ENCODE results near the gene PHACTR2.
A peak's percentile ranks its signal among the peaks of the same experiment; 100 is the strongest.
"Not testable (repeated sequence)": the region's sequence is repeated elsewhere in the genome, so short reads cannot be mapped to it uniquely, and the experiment has no call there.

PHACTR2 gene

DNA sequence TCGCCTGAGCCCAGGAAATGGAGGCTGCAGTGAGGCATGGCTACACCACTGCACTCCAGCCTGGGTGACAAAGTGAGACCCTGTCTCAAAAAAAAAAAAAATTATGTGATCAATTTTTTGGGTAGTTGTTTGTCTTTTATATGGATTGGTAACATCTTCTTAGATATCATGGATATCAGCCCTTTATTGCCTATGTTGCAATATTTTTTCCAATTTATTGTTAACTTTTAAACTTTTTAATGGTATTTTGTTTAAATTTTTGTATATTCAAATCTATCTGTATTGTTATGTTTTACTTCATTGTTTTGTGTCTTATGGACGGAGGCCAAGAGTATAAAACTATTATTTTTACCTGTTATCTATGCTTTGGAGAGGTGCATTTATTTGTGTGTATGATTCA lies 133.0 kb downstream of the PHACTR2 start:
- DNase-seq (ENCODE audit: low read depth), result no peak

DNA sequence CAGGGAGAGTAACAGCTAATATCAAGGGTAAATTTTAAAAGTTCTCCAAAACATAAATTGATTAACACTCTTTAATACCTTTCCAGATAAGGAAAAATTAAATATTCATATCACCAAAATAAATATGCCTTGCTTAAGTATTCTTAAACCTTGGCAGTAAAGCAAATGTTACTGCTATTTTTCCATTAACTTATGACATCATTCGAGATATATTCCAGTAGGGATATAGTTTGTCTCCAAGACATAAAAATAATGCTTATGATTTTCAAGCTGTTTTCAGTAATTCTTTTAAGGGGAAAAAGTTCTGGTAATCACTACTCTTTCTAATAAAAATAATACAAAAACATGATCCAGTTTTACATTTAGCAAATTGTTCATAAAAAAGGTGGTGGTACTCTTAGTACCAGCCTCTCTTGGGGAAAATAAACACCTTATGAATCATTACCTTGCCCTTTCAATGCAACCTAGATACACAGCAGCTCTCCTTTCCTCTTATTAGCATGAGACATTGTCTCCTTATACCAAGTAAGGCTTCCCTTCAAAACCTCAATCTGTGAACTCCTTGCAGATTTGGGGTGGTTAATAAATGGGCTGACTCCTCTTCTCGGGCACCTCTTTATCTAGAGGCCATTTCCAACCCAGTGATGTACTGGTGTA lies 133.9 kb downstream of the PHACTR2 start:
- no peak for DNase-seq (ENCODE audit: low read depth)

DNA sequence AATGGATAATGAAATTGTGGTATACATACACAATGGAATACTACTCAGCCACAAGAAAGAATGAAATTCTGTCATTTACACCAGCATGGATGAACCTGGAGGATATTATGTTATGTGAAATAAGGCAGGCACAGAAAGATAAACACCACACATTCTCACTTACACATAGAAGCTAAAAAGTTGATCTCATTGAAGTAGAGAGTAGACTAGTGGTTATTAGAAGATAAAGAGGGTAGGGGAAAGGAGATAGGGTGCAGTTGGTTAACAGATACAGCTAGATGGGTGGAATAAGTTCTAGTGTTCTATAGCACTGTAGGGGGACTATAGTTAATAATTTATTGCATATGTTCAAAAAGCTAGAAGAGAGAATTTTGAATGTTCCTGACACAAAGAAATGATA lies 139.9 kb downstream of the PHACTR2 start:
- no peak for DNase-seq (ENCODE audit: low read depth)

DNA sequence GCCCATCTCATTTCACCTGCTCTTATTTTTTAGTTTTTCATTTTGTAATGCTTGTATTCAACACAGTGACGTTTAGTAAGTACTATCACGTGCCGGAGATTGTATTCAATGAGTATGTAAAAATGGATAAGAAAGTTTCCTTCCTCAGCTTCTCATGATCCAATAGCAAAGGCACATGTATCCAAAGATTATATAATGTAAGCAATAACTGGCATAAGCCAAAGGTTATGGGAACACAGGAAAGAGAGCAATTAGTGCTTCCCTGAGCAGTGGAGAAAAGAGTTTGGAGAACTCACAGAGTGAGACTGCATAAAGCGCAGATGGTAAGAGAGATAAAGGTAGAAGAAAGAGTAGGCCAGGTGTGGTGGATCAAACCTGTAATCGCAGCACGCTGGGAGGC lies 143.6 kb downstream of the PHACTR2 start:
- no peak for DNase-seq (ENCODE audit: low read depth)

DNA sequence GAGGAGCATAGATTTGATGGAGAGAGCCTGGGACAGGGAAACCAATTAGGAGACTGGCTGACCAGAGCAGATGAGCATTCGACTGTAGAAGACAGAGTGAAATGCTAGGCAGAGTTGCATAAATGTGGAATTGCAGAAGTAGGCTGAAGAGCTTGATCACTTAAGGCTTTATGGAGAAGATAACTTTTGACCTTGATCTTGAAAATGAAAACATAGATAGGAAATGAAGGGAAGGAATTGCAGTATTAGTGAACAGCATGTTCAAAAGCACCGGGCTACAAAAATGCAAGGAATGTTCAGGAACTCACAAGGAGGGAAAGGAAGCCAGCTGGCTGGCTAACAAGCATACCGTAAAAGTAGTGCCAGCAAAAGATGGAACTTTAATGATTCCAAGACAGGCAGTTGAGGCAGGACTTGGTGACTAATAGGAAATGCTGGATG lies 144.8 kb downstream of the PHACTR2 start:
- no peak for DNase-seq (ENCODE audit: low read depth)

DNA sequence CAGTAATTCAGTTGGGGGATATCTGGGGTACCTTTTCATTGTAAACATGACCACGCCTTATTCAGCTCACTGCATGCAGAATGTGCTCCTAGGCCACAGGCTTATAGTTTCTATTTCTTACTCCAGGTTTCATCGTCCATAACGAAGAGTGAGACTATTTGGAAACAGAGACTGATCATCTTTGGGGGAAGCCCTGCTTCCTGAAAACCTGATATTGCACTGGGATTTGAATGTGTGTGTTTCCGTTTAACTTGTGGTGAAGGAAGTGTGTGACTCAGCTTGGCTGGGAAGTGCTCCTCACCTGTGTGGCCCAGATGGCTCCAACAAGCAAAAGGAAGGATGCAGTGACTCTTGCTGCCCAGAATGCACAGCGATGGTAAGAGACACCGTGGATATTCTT lies 145.8 kb downstream of the PHACTR2 start:
- DNase-seq (ENCODE audit: low read depth), result no peak

DNA sequence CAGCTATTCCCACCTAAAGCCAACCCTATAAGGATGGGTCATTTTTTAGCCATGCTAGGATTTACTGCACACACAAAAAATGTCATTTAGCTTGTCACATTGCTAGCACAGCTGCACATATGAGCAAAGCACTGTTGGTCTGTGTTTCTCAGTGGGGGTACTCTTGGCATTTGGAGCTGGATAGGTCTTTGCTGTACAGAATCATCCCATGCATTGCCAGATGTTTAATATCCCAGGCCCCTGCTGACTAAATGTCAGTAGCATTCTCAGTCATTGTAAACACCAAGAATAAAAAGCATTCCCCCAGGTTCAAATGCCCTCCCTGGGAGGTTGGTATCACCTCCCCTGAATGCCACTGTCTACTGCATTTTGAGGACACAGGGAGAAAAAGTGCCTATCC lies 150.8 kb downstream of the PHACTR2 start:
- DNase-seq (ENCODE audit: low read depth), result no peak

DNA sequence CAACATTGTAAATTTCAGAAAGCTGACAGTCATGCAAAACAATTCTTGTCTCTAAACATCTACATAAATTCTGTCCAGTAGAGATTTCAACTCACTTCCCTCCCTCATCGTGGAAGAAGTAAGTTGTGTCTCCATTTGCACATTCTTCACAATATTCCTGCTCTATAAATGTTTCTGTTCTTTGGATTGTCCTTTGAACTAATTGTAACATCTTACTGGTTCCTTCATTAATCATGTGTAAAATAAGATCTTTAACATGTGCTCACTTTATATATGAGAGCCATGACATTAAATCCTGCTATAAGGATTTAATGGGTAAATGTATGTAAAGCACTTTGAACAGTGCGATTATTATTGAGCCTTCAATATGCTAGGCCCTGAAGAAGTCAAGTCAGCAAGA lies 158.4 kb downstream of the PHACTR2 start:
- no peak for DNase-seq (ENCODE audit: low read depth)

DNA sequence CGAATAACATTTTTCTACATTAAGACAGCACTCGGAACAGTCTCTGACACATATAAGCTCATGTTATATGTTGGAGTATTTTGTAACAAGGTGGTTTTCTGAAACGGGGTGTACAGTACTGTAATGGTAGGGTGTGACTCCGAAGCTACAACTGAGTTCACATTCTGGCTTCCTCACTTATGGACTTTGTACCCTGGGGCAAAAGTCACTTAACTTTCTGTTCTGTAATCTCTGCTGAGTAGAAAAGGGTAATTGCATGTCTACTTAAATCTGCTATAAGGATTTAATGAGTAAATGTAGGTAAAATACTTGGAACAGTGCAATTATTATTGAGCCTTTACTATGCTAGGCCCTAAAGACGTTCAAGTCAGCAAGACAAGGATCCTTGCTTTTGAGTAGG lies 160.6 kb downstream of the PHACTR2 start:
- DNase-seq (ENCODE audit: low read depth), result no peak

DNA sequence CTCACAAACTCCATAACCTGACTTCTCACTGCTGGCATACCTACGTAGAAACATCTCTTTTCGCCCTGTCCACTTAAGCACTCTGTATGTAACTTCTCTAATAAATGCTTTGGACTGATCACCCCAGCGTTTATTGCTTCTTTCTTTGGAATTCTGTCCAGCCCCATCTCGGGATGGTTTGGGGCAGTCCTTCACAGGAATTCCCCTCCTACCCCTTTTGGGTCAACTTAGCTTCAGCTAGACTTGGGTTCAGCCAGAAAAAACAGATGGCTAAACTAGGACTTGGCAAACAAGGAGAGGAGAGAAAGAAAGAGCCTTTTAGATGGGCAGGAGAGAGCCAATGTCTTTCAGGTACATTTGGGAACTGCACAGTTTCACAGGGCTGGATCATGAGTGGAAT lies 161.4 kb downstream of the PHACTR2 start:
- no peak for DNase-seq (ENCODE audit: low read depth)

DNA sequence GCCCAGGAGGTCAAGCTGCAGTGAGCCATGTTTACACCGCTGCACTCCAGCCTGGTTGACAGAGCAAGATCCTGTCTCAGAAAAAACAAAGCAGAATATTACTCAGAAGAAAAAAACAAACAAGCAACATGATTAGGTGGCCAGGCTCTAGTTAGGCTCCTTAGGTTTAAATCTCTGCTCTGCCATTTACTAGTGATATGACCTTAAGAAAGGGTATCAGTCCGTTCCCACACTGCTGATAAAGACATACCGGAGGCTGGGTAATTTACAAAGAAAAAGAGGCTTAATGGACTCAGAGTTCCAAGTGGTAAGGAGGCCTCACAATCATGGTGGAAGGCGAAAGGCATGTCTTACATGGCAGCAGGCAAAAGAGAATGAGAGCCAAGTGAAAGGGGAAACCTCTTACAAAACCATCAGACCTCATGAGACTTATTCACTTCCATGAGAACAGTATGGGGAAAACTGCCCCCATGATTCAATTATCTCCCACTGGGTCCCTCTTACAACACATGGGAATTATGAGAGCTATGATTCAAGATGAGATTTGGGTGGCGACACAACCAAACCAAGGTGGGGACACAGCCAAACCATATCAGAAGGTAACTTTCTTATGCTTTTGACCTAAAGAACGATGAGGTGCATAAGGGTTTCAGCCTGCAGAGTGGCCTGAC lies 163.0 kb downstream of the PHACTR2 start:
- DNase-seq (ENCODE audit: low read depth), result no peak

DNA sequence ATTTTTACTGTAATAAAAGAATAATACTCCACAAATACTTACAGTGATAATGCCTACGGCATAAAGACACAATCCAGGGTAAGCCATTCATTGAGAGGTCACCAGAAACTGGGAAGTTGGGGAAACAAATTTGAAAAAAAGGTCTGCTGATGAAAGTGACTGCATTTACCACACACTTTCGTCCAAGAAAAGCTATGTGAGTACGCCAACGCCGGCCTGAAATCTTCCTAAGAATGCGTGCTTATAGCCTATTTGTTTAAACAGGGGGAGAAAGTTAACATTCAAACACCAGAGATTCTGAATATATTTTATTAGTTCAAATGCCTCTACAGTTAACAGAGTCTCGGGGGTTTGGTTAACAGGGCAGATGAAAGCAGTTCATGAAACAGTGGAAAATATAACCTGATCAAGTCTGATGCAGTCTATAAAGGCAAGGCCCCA lies 164.7 kb downstream of the PHACTR2 start:
- no peak for DNase-seq (ENCODE audit: low read depth)

DNA sequence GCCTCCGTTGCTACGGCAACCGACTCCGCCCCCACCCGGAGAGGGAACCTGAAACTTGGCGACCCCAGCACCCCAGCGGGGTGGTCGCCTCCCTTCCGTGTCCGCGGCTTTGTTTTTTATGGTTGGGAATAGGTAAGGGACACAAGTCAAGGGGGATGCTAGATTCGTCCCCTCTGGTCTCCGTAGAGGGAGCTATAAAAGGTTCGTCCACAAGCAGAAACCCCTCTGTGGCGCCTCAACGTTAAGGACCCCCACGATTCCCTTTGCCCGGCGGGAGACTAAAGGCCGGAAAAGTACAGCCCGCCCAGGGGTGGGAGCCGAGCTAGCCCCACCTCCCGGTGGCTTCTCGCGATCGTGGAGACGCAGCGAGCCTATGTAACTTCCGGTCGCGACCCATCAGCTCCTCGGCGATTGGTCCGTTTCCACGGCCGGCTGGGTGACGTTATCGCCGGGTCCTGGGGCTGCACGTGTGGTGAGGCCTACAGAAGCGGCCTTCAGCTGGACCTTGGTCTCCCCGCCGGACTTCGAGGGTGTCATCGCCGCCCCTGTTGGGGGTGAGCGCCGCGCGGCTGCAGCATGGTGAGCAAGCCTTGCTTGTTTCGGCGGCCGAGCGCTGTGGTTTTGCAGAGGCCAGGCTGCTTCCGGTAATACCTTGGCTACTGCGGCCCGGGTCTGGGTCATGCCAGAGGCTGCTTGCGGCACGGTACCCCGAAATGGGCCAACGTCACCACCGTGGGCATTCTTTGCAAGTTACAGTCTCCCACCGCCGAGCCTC lies 165.3 kb downstream of the PHACTR2 start, which contains the start of gene LTV1:
Gene LTV1, plus strand, starts transcription at position 437 of the 775 bp plus-strand sequence. Its CDS starts 140 bp downstream, at position 577.
- DNase-seq (ENCODE audit: low read depth), result peak; percentile 96

DNA sequence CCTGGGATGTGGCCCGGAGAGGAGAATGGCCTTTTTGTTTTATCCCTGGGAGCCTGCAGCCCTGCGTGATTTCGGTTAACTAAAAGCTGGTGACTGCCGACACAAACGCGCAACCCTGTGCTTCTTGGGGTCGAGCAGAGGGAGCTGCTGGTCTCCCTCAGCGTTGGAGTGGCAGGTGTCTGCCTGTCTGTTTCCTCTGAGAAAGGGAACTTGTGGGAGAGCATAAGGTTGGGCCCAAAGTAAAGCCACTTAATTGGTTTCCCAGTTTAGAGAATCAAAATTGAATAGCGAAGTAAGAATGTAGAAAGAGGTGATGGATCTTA lies 165.9 kb downstream of the PHACTR2 start:
- no peak for DNase-seq (ENCODE audit: low read depth)

DNA sequence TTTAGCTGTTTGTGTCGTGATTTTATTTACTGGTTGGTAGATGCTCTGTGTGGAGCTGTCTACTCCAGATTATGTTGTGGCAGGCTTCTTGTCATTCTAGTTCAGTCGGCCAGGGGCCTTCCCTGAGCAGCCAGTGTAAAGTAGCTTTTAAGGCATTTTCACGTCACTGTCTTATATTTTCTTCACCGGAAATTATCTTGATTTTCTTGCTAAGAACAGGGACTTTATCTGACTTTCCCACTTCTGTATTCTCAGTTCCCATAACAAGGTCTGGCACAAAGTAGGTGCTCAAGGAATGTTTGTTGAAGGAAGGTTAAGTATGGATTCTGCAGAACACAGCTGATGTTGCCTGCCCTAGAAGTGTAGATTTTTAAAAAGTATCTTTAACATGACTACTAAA lies 166.2 kb downstream of the PHACTR2 start:
- no peak for DNase-seq (ENCODE audit: low read depth)

DNA sequence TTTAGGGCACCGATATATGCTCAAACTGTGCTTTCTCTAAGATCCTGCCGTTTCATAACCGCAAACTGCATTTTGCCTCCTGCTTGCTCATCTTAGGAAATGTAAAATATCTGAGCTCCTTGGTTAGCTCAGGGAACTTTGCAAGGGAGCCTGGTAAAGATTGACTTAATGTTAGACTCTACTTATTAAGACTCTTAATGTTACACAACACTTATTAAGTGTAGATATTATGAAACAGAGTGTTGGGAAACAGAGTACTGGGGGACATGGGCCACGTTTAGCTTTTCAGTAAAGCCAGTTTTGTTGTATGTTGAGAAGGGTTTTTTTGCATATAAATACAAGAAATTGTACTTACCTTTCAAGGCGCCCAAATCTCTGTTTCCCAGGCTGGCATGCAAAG lies 167.3 kb downstream of the PHACTR2 start:
- no peak for DNase-seq (ENCODE audit: low read depth)

DNA sequence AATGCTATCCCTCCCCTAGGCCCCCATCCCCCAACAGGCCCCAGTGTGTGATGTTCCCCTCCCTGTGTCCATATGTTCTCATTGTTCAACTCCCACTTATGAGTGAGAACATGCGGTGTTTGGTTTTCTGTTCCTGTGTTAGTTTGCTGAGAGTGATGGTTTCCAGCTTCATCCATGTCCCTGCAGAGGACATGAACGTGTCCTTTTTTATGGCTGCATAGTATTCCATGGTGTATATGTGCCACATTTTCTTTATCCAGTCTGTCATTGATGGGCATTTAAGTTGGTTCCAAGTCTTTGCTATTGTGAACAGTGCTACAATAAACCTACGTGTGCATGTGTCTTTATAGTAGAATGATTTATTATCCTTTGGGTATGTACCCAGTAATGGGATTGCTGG lies 173.9 kb downstream of the PHACTR2 start:
- not testable (repeated sequence) for DNase-seq (ENCODE audit: low read depth)

DNA sequence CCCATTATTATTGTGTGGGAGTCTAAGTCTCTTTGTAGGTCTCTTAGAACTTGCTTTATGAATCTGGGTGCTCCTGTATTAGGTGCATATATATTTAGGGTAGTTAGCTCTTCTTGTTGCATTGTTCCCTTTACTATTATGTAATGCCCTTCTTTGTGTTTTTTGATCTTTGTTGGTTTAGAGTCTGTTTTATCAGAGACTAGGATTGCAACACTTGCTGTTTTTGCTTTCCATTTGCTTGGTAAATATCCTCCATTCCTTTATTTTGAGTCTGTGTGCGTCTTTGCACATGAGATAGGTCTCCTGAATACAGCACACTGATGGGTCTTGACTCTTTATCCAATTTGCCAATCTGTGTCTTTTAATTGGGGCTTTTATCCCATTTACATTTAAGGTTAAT lies 177.3 kb downstream of the PHACTR2 start:
- DNase-seq (ENCODE audit: low read depth), result not testable (repeated sequence)

DNA sequence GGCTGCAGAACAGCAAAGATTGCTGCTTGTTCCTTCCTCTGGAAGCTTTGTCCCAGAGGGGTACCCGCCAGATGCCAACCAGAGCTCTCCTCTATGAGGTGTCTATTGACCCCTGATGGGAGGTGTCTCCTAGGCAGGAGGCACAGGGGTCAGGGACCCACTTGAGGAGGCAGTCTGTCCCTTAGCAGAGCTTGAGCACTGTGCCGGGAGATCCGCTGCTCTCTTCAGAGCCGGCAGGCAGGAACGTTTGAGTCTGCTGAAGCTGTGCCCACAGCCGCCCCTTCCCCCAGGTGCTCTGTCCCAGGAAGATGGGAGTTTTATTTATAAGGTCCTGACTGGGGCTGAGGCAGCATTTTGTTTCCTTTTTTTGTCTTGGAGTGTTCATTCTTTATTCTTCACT lies 179.0 kb downstream of the PHACTR2 start:
- not testable (repeated sequence) for DNase-seq (ENCODE audit: low read depth)

DNA sequence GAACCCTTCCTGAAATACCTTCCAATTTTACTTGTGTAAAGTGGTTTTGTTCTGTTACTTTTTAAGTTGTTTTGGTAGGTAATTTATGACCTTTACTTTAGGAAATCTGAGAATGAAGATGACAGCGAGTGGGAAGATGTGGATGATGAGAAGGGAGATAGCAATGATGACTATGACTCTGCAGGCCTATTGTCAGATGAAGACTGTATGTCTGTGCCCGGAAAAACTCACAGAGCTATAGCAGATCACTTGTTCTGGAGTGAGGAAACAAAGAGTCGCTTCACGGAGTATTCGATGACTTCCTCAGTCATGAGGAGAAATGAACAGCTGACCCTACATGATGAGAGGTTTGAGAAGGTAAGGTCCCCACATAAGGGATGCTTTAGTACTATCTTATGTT lies 179.9 kb downstream of the PHACTR2 start:
- DNase-seq (ENCODE audit: low read depth), result no peak

DNA sequence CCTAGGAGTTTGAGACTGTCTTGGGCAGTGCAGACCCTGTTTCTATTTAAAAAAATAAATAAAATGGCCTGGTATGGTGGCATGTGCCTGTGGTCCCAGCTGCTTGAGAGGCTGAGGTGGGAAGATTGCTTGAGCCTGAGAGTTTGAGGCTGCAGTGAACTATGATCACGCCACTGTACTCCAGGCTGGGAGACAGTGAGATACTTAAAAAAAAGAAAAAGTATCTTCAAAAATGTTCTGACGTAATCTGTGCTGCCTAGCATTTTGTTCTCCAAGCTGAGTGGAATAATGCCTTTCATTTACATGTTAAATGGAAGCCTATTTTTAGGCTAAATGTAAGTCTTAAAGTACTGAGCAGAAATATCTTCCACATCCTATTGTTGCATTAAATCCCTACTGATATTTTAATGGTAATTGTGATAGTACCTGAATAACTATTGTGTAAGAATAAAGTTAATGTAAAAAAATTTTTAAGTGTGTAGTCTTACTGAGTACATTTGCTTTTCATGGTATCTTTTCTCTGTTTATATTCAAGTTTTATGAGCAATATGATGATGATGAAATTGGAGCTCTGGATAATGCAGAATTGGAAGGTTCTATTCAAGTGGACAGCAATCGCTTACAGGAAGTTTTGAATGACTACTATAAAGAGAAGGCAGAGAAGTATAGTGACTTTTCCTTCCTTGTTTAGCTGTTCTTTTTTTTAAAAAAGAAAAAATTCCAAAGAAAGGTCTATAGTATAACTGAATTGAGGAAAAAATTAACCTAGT lies 182.3 kb downstream of the PHACTR2 start:
- no peak for DNase-seq (ENCODE audit: low read depth)

DNA sequence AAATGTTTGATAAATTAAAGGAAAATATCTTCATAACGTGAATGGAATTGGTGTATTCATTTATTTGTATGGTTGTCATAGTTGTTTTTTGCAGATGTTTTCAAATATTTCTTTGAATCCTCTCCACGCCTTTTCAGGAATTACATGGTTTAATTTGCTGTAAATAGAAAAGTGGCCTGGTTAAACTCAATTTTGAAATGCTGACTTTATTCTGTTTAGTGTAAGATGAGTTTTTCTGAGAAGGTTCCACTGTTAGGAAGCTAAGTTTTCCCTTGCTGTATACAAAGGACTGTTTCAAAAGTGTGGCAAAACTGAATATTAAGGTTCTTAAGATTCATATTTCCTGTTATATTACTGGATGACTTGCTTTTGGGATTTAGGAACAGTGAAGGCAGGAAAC lies 186.0 kb downstream of the PHACTR2 start:
- no peak for DNase-seq (ENCODE audit: low read depth)
